K562 (cell line): ENCODE measurements around the gene TXN2. TPM values are rescaled to one million over a fixed set of nuclear protein-coding genes. Genes with fewer than 3 reads are reported as not detected.

Experiments
- ATAC-seq: fragments of 200-7000 bp; cut with Tn5 transposase; 3 replicates; pipeline ENCODE4 v1.9.1; 2020; ENCODE audit warnings: moderate library complexity
- BruUV-seq: library from RNA; stranded (reverse); fragments of 400-500 nt; replicated peaks from 2 replicates; lab custom pipeline; 2021; lab: Mats Ljungman, UMichigan
- CTCF ChIA-PET: fragments of 300-600 bp; formaldehyde crosslinking; extraction: SDS; loops from one replicate; lab custom pipeline; 2021; ENCODE audit warnings: low intra/inter-chr PET ratio; lab: Yijun Ruan, JAX
- POLR2A ChIA-PET: fragments of 300-600, 350-650 bp; sonication (Branson Sonifier 250); formaldehyde crosslinking; extraction: SDS; loops from one replicate; lab custom pipeline; 2021; ENCODE audit warnings: antibody characterized with exemption, inconsistent platforms; lab: Yijun Ruan, JAX
- DNase-seq, 4 experiments: peaks; one replicate each; pipeline versions ENCODE4 v3.0.0 to v3.0.0-alpha.2; 2011 to 2018; ENCODE audit warnings: low spot score in 3 of 4, mixed read lengths in 3 of 4; ENCODE audit errors: extremely low read depth in 1 of 4
- FAIRE-seq: peaks from 2 replicates; lab custom pipeline; 2011; peaks lifted over from hg19 to GRCh38; lab: Jason Lieb, UNC
- H2AFZ ChIP-seq: 2 replicates; pipeline ENCODE4 v1.6.0; 2011; ENCODE audit warnings: low read depth, low read length, control low read depth, inconsistent platforms
- H3K27ac ChIP-seq: fragments of 200-600 bp; 3 replicates; pipeline ENCODE4 v1.8.0; 2011; ENCODE audit warnings: low read depth, mild to moderate bottlenecking, control low read depth, inconsistent platforms, low read length, moderate library complexity, mixed read lengths; ENCODE audit errors: extremely low read depth
- H3K27me3 ChIP-seq, 2 experiments: fragments of 300-600 bp in 1 of 2; 2 replicates in 1 of 2; 3 replicates in 1 of 2; pipeline versions ENCODE4 v1.6.0 to v1.8.0; 2011; ENCODE audit warnings: inconsistent platforms in 2 of 2, low read length in 2 of 2, mild to moderate bottlenecking in 1 of 2, mixed read lengths in 1 of 2, moderate library complexity in 1 of 2; ENCODE audit not compliant: control insufficient read depth in 2 of 2, insufficient read depth in 2 of 2
- H3K36me3 ChIP-seq: fragments of 300-600 bp; 3 replicates; pipeline ENCODE4 v1.8.0; 2011; ENCODE audit warnings: mild to moderate bottlenecking, low read length, inconsistent platforms; ENCODE audit not compliant: control insufficient read depth, insufficient read depth
- H3K4me1 ChIP-seq, 2 experiments: fragments of 200-600 bp in 1 of 2; replicated peaks in 1 of 2; 2 replicates in 1 of 2; 3 replicates in 1 of 2; pipeline versions ENCODE4 v1.5.1 to v1.8.0; 2011; ENCODE audit warnings: inconsistent platforms in 2 of 2, low read length in 2 of 2, mild to moderate bottlenecking in 1 of 2, mixed read lengths in 1 of 2, moderate library complexity in 1 of 2; ENCODE audit not compliant: control insufficient read depth in 2 of 2, insufficient read depth in 2 of 2
- H3K4me2 ChIP-seq: 2 replicates; pipeline ENCODE4 v1.6.1; 2011; ENCODE audit warnings: low read length, control low read depth, inconsistent platforms, mixed read lengths; ENCODE audit not compliant: insufficient read depth
- H3K4me3 ChIP-seq: fragments of 200-600 bp; sonication (generic), shearing (Covaris generic); 2 replicates; pipeline ENCODE4 v1.5.1; 2016; ENCODE audit warnings: control low read depth, inconsistent platforms
- H3K79me2 ChIP-seq: fragments of 200-600 bp; 3 replicates; pipeline ENCODE4 v1.8.0; 2011; ENCODE audit warnings: low read length, inconsistent platforms; ENCODE audit not compliant: control insufficient read depth, insufficient read depth
- H3K9ac ChIP-seq, 2 experiments: 2 replicates each; pipeline versions ENCODE4 v1.6.0 to v1.6.1; 2011; ENCODE audit warnings: low read depth in 2 of 2, low read length in 2 of 2, control low read depth in 1 of 2, inconsistent platforms in 1 of 2, mild to moderate bottlenecking in 1 of 2, mixed read lengths in 1 of 2; ENCODE audit not compliant: insufficient read depth in 1 of 2
- H3K9me1 ChIP-seq: one replicate; pipeline ENCODE4 v1.6.0; 2011; ENCODE audit warnings: inconsistent platforms, mild to moderate bottlenecking, low read length, moderate library complexity; ENCODE audit not compliant: control insufficient read depth, insufficient read depth
- H3K9me3 ChIP-seq: replicated peaks from 2 replicates; pipeline ENCODE4 v1.5.1; 2011; ENCODE audit warnings: low read depth, low read length, inconsistent platforms; ENCODE audit not compliant: control insufficient read depth, insufficient read depth
- H4K20me1 ChIP-seq: replicated peaks from 2 replicates; pipeline ENCODE4 v1.6.1; 2011; ENCODE audit warnings: low read length, inconsistent platforms, mixed read lengths; ENCODE audit not compliant: control insufficient read depth, insufficient read depth
- EWSR1 ChIP-seq: fragments of 450-650 bp; IDR thresholded peaks from 2 replicates; pipeline ENCODE4 v1.6.1; 2018; ENCODE audit warnings: borderline replicate concordance, mild to moderate bottlenecking, low read depth, moderate library complexity; ENCODE audit not compliant: partially characterized antibody
- ZNF408 ChIP-seq: fragments of 250-450 bp; sonication (Bioruptor Pico); IDR thresholded peaks from 2 replicates; pipeline ENCODE4 v1.4.0; 2020; ENCODE audit warnings: low read depth, mild to moderate bottlenecking, moderate library complexity
- ZNF507 ChIP-seq: conservative IDR thresholded peaks from 2 replicates; pipeline ENCODE4 v1.6.1; 2017; ENCODE audit warnings: missing genetic modification characterization, missing compliant biosample characterization
- WGBS: fragments of 100-300 bp; shearing (Covaris generic); methylation state at CpG from one replicate; pipeline ENCODE4 v1.1.6; 2016; ENCODE audit warnings: low coverage, mixed read lengths; ENCODE audit not compliant: insufficient coverage; ENCODE audit errors: missing lambda C conversion rate; 5-methylcytosine and 5-hydroxymethylcytosine counted together
- in situ Hi-C: fragments of 300-500 bp; cut with MboI; formaldehyde crosslinking; loops from 4 replicates; pipeline ENCODE4 v1.15.0; 2018; ENCODE audit warnings: inconsistent platforms, mixed read lengths
- intact Hi-C: fragments of 100-400 bp; cut with micrococcal nuclease; formaldehyde crosslinking; loops from 2 replicates; pipeline ENCODE4 v1.14.2; 2022
- polyA plus RNA-seq, 8 experiments: library from polyadenylated mRNA; depleted of rRNA in 4 of 8; stranded (reverse) in 5 of 8; unstranded in 3 of 8; fragments of >200 nt; fragmentation: Nextera tagmentation in 2 of 8; fragmentation: Illumina TruSeq in 1 of 8; extraction: Ambion mirVana in 2 of 8; extraction: Trizol in 1 of 8; gene quantifications; 2 replicates each; pipeline versions ENCODE4 v1.2.1 to v1.2.3, GENCODE V29; 2011 to 2014; ENCODE audit warnings: inconsistent platforms in 1 of 8, missing spikeins in 1 of 8
- total RNA-seq, 7 experiments: library from RNA; depleted of rRNA in 6 of 7; stranded (reverse); fragments of >200 nt in 6 of 7; fragmentation: Illumina TruSeq in 2 of 7; extraction: Trizol in 2 of 7; gene quantifications; 2 replicates each; pipeline versions ENCODE4 v1.2.1 to v1.2.3, GENCODE V29; 2011 to 2021; ENCODE audit warnings: low replicate concordance in 1 of 7
- TF ChIP-seq, protein P1 (sequence below), 2 experiments: fragments of 450-650 bp in 1 of 2; sonication (generic) in 1 of 2; formaldehyde crosslinking in 1 of 2; IDR thresholded peaks; 2 replicates each; pipeline versions ENCODE4 v1.7.1 to v1.9.0; 2016 to 2022; ENCODE audit warnings: inconsistent platforms in 1 of 2, mild to moderate bottlenecking in 1 of 2, missing genetic modification reagents in 1 of 2

TXN2 gene
- total and polyA plus RNA-seq, 9 of the 15 experiments (the other 6 are each of a cell fraction or from before 2014, with no cell fraction given), result 48.5 to 399 (median 118) TPM

DNA sequence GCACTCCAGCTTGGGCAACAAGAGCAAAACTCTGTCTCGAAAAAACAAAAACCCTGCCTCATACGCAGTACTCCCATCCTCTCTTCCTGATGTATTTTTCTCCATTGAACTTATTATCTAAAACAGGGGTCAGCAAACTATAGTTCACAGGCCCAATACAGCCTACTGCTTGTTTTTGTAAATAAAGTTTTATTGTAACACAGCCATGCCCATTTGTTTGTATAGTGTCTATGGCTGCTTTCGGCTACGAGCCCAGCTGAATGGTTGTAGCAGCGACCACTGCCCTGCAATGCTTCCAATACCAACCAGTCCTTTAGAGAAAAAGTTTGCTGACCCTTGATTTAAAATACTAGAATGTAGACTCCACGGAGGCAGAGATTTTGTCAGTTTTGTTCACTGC is 6.1 kb downstream of the TXN2 start:
- no TSS peak for BruUV-seq

More for the DNA sequence above, 6.1 kb downstream of the TXN2 start:
- Histone ChIP-seq H3K79me2 (peaks cover 17% of the 10 kb centered on the region), H3K27me3 (no peaks in the 10 kb centered on the region), H3K4me1 (peaks cover 18 to 21% of the 10 kb centered on the region in 2 experiments; a peak in 4 of 5 replicates), H3K4me2 (no peak overlapping the region), H3K9ac (no peak overlapping the region), H3K9me3 (peaks cover 2% of the 10 kb centered on the region; the same call in 1 of the 2 replicates), H3K36me3 (peaks cover 87% of the 10 kb centered on the region), H3K9me1 (peaks cover 3% of the 10 kb centered on the region), H3K4me3 (no peak overlapping the region), H4K20me1 (no peaks in the 10 kb centered on the region), H2AFZ (no peak overlapping the region), H3K27ac (no peak overlapping the region)
- POLR2A ChIA-PET, result no interaction called here
- no peak for FAIRE-seq
- WGBS, result 96% methylated on average over 6 of the region's 6 CpGs
- DNase-seq, result no peak
- intact Hi-C loops (no loop called here), in situ Hi-C loops (no loop called here)
- no peak for ATAC-seq
- CTCF ChIA-PET, result no interaction called here
- TF ChIP-seq, protein P1, sequence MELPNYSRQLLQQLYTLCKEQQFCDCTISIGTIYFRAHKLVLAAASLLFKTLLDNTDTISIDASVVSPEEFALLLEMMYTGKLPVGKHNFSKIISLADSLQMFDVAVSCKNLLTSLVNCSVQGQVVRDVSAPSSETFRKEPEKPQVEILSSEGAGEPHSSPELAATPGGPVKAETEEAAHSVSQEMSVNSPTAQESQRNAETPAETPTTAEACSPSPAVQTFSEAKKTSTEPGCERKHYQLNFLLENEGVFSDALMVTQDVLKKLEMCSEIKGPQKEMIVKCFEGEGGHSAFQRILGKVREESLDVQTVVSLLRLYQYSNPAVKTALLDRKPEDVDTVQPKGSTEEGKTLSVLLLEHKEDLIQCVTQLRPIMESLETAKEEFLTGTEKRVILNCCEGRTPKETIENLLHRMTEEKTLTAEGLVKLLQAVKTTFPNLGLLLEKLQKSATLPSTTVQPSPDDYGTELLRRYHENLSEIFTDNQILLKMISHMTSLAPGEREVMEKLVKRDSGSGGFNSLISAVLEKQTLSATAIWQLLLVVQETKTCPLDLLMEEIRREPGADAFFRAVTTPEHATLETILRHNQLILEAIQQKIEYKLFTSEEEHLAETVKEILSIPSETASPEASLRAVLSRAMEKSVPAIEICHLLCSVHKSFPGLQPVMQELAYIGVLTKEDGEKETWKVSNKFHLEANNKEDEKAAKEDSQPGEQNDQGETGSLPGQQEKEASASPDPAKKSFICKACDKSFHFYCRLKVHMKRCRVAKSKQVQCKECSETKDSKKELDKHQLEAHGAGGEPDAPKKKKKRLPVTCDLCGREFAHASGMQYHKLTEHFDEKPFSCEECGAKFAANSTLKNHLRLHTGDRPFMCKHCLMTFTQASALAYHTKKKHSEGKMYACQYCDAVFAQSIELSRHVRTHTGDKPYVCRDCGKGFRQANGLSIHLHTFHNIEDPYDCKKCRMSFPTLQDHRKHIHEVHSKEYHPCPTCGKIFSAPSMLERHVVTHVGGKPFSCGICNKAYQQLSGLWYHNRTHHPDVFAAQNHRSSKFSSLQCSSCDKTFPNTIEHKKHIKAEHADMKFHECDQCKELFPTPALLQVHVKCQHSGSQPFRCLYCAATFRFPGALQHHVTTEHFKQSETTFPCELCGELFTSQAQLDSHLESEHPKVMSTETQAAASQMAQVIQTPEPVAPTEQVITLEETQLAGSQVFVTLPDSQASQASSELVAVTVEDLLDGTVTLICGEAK (IDR thresholded peaks at IDR 0.05), result peak; percentile 88
- TF ChIP-seq, protein P1 (CRISPR knock-in tag; IDR thresholded peaks at IDR 0.05), result peak; percentile 72
- no peak for TF ChIP-seq ZNF408 (CRISPR knock-in tag)
- no peak for TF ChIP-seq ZNF507 (tag)
- no peak for TF ChIP-seq EWSR1
